NT2/D1 (cell line): ENCODE measurements around the gene SHC3.

Experiments used
- DNase-seq: peaks from one replicate; pipeline ENCODE4 v3.0.0-alpha.2; 2011; ENCODE audit warnings: low read depth, low spot score
- H3K27me3 ChIP-seq: 2 replicates; pipeline ENCODE4 v1.6.0; 2011; ENCODE audit warnings: mild to moderate bottlenecking; ENCODE audit not compliant: insufficient read length, insufficient read depth
- H3K36me3 ChIP-seq: 2 replicates; pipeline ENCODE4 v1.6.1; 2011; ENCODE audit warnings: mild to moderate bottlenecking, low read length, mixed read lengths; ENCODE audit not compliant: insufficient read depth, insufficient read length
- H3K4me1 ChIP-seq: 2 replicates; pipeline ENCODE4 v1.5.1; 2011; ENCODE audit not compliant: insufficient read depth, insufficient read length
- H3K4me3 ChIP-seq: 2 replicates; pipeline ENCODE4 v1.5.1; 2011; ENCODE audit warnings: low read depth; ENCODE audit not compliant: insufficient read length
- H3K9ac ChIP-seq: 2 replicates; pipeline ENCODE4 v1.6.0; 2011; ENCODE audit warnings: low read depth; ENCODE audit not compliant: insufficient read length
- H3K9me3 ChIP-seq: 2 replicates; pipeline ENCODE4 v1.5.1; 2011; ENCODE audit warnings: mild to moderate bottlenecking, low read length; ENCODE audit not compliant: insufficient read depth
- SUZ12 ChIP-seq: IDR thresholded peaks from 2 replicates; pipeline ENCODE4 v1.6.1; 2011; ENCODE audit not compliant: insufficient read length, insufficient read depth; ENCODE audit errors: extremely low read depth
- YY1 ChIP-seq: IDR thresholded peaks from 2 replicates; pipeline ENCODE4 v1.6.1; 2011; ENCODE audit not compliant: insufficient read length, insufficient read depth
- ZNF274 ChIP-seq: IDR thresholded peaks from 2 replicates; pipeline ENCODE4 v1.6.1; 2011; ENCODE audit warnings: mild to moderate bottlenecking, low read depth, low read length

SHC3 gene

GRCh38 chr9:88960632-88961031, 218.0 kb downstream of the SHC3 start:
- H3K4me3 ChIP-seq = no peak overlapping the region
- H3K36me3 ChIP-seq = no peaks in the 10 kb centered on the region
- H3K9ac ChIP-seq = no peak overlapping the region
- DNase-seq = no peak
- peaks cover 1% of the 10 kb centered on the region for H3K4me1 ChIP-seq
- H3K27me3 ChIP-seq = no peaks in the 10 kb centered on the region
- TF ChIP-seq YY1 (no peak), ZNF274 (no peak), SUZ12 (no peak)
- peaks cover 7% of the 10 kb centered on the region; the same call in 1 of the 2 replicates for H3K9me3 ChIP-seq

GRCh38 chr9:88959727-88960469, 218.7 kb downstream of the SHC3 start:
- peaks cover 7% of the 10 kb centered on the region; the same call in 1 of the 2 replicates for H3K9me3 ChIP-seq

GRCh38 chr9:88957526-88957925, 221.1 kb downstream of the SHC3 start:
- DNase-seq = no peak
- no peaks in the 10 kb centered on the region for H3K36me3 ChIP-seq

More at GRCh38 chr9:88959727-88960469, 218.7 kb downstream of the SHC3 start:
- Histone ChIP-seq H3K27me3 (no peaks in the 10 kb centered on the region), H3K36me3 (no peaks in the 10 kb centered on the region), H3K9ac (no peak overlapping the region), H3K4me3 (no peak overlapping the region), H3K4me1 (peaks cover 1% of the 10 kb centered on the region)
- TF ChIP-seq SUZ12 (no peak), ZNF274 (no peak), YY1 (no peak)
- no peak for DNase-seq

More at GRCh38 chr9:88957526-88957925, 221.1 kb downstream of the SHC3 start:
- Histone ChIP-seq H3K4me3 (no peak overlapping the region), H3K9me3 (peaks cover 7% of the 10 kb centered on the region; the same call in 1 of the 2 replicates), H3K27me3 (no peaks in the 10 kb centered on the region), H3K9ac (no peak overlapping the region), H3K4me1 (peaks cover 1% of the 10 kb centered on the region)
- TF ChIP-seq YY1 = no peak
- TF ChIP-seq SUZ12 = no peak
- no peak for TF ChIP-seq ZNF274
